ENCODE measurements around the gene P2RY11. TPM values are rescaled to one million over a fixed set of nuclear protein-coding genes. Genes with fewer than 3 reads are reported as not detected.

The P2RY11 gene
- total RNA-seq, 2 donors from 2014 or later, result 2.9 to 3.6 TPM

- WGBS, 2 donors, result 89% methylated on average over 15 to 16 of the region's 16 CpGs
- ATAC-seq, result no peak
- no peak for DNase-seq
- intact Hi-C loops (cut with DNase I), result no loop called here
- Histone ChIP-seq H3K36me3 (replicated peaks in 1 of 2; ENCODE audit: insufficient read depth in 1 of 2, low read depth in 2 of 2) (peaks cover 9 to 25% of the 10 kb centered on the region in 2 donors), H3K4me1 (no peaks in the 10 kb centered on the region), H3K27ac (no peak overlapping the region), H3K9me3 (no peaks in the 10 kb centered on the region), H3K4me3 (no peak overlapping the region), H3K27me3 (no peaks in the 10 kb centered on the region)
- no peak for TF ChIP-seq POLR2A (IDR thresholded peaks at IDR 0.05)
- TF ChIP-seq CTCF (IDR thresholded peaks at IDR 0.05), result no peak
Observed at GRCh38 chr19:10159610-10160009, 48.1 kb downstream of the P2RY11 start.

GRCh38 chr19:10163536-10163935, 52.0 kb downstream of the P2RY11 start:
- H3K36me3 ChIP-seq (replicated peaks in 1 of 2; ENCODE audit: insufficient read depth in 1 of 2, low read depth in 2 of 2), result peaks cover 9 to 24% of the 10 kb centered on the region in 2 donors
- no peak overlapping the region for H3K4me3 ChIP-seq
- no peak overlapping the region for H3K27ac ChIP-seq
- no peaks in the 10 kb centered on the region for H3K4me1 ChIP-seq
- ATAC-seq (no peak), DNase-seq (no peak)
- no peaks in the 10 kb centered on the region for H3K27me3 ChIP-seq
- 94 to 96% methylated on average over 3 of the region's 3 CpGs for WGBS, 2 donors
- no peak for TF ChIP-seq POLR2A (IDR thresholded peaks at IDR 0.05)
- no peak for TF ChIP-seq CTCF (IDR thresholded peaks at IDR 0.05)
- intact Hi-C loops (cut with DNase I), result no loop called here
- H3K9me3 ChIP-seq, result no peaks in the 10 kb centered on the region

Small RNA genes lying within 50 kb of the gene (small RNA-seq; reads per million reads assigned to genes)
- gene SNORD105 (39.4 reads per million, percentile 95 among the genes with 10 or more reads in this experiment), gene SNORD105B (1,297 reads per million, percentile 99 among the genes with 10 or more reads in this experiment)

Other genes with a start within 250 kb of the P2RY11 start
- 10 to 100 TPM in 1 of 2 donors, 1 to 10 TPM in 1; 3.1 to 11.9 TPM for gene OLFM2, start 175.2 kb upstream of the P2RY11 start, total RNA-seq
- 1 to 10 TPM; 3.4 to 9.6 TPM for gene COL5A3, start 101.2 kb upstream of the P2RY11 start, total RNA-seq
- not detected for gene RDH8, start 98.2 kb upstream of the P2RY11 start, total RNA-seq
- gene SHFL, start 25.4 kb upstream of the P2RY11 start, total RNA-seq, result 10 to 100 TPM; 19.1 to 21.0 TPM
- gene ANGPTL6, start 9.0 kb upstream of the P2RY11 start, total RNA-seq, result not detected
- 10 to 100 TPM; 11.5 to 14.0 TPM for gene PPAN, start 5.3 kb upstream of the P2RY11 start, total RNA-seq
- 100 to 1,000 TPM; 192 to 209 TPM for gene EIF3G, start 8.2 kb downstream of the P2RY11 start, total RNA-seq
- 10 to 100 TPM; 17.9 to 36.6 TPM for gene DNMT1, start 83.3 kb downstream of the P2RY11 start, total RNA-seq
- 1 to 10 TPM; 2.6 to 3.6 TPM for gene S1PR2, start 119.6 kb downstream of the P2RY11 start, total RNA-seq
- 10 to 100 TPM; 17.9 to 18.1 TPM for gene MRPL4, start 140.5 kb downstream of the P2RY11 start, total RNA-seq
- gene ICAM1, start 159.4 kb downstream of the P2RY11 start, total RNA-seq, result 10 to 100 TPM in 1 of 2 donors, 1 to 10 TPM in 1; 7.3 to 68.9 TPM
- gene ICAM4, start 175.3 kb downstream of the P2RY11 start, total RNA-seq, result under 1 TPM in 1 of 2 donors, not detected in 1; 0.26 TPM
- under 1 TPM in 1 of 2 donors, not detected in 1; 0.33 TPM for gene ICAM5, start 178.3 kb downstream of the P2RY11 start, total RNA-seq
- 1 to 10 TPM; 2.3 to 4.6 TPM for gene ZGLP1, start 198.1 kb downstream of the P2RY11 start, total RNA-seq
- 10 to 100 TPM; 11.2 to 16.8 TPM for gene FDX2, start 204.3 kb downstream of the P2RY11 start, total RNA-seq
- gene RAVER1, start 221.8 kb downstream of the P2RY11 start, total RNA-seq, result 10 to 100 TPM in 1 of 2 donors, 1 to 10 TPM in 1; 9.9 to 30.7 TPM
- 1 to 10 TPM; 2.1 to 5.9 TPM for gene ICAM3, start 227.9 kb downstream of the P2RY11 start, total RNA-seq

All from body of pancreas (tissue), 4 donors.